A549 (cell line): Measurements from ENCODE around the gene SIVA1. TPM values are rescaled to one million over a fixed set of nuclear protein-coding genes. Genes with fewer than 3 reads are reported as not detected.

Experiments used
- ATAC-seq, 2 experiments: fragments of 200-7000 bp in 1 of 2; fragments of >200 bp in 1 of 2; cut with Nextera tagmentation in 1 of 2; cut with Tn5 transposase in 1 of 2; 3 replicates each; pipeline versions ENCODE4 v1.8.0 to v1.9.1; 2018 to 2020; ENCODE audit warnings: mild to moderate bottlenecking in 1 of 2, moderate library complexity in 1 of 2
- CTCF ChIA-PET: fragments of 300-600 bp; sonication (Branson Sonifier 250); formaldehyde crosslinking; extraction: SDS; loops from one replicate; lab custom pipeline; 2021; ENCODE audit warnings: antibody characterized with exemption, inconsistent platforms; lab: Yijun Ruan, JAX
- POLR2A ChIA-PET: fragments of 350-600 bp; formaldehyde crosslinking; extraction: SDS; loops from one replicate; lab custom pipeline; 2021; ENCODE audit warnings: antibody characterized with exemption, inconsistent platforms; lab: Yijun Ruan, JAX
- DNase-seq, 2 experiments: peaks; one replicate each; pipeline versions ENCODE4 v3.0.0 to v3.0.0-alpha.2; 2011 to 2016; ENCODE audit warnings: low read depth in 1 of 2, low spot score in 1 of 2
- FAIRE-seq: peaks from 2 replicates; lab custom pipeline; 2011; peaks lifted over from hg19 to GRCh38; lab: Jason Lieb, UNC
- H3K27ac ChIP-seq, 2 experiments: fragments of >200 bp; sonication (Bioruptor Twin); formaldehyde crosslinking; 3 replicates each; pipeline ENCODE4 v1.5.1; 2016 to 2017
- H3K4me1 ChIP-seq: fragments of >200 bp; sonication (Bioruptor Twin); formaldehyde crosslinking; 3 replicates; pipeline ENCODE4 v1.6.1; 2016
- H3K4me2 ChIP-seq: fragments of >200 bp; sonication (Bioruptor Twin); formaldehyde crosslinking; 3 replicates; pipeline ENCODE4 v1.6.1; 2016
- H3K4me3 ChIP-seq: fragments of >200 bp; sonication (Bioruptor Twin); formaldehyde crosslinking; 3 replicates; pipeline ENCODE4 v1.5.1; 2016
- H3K9me3 ChIP-seq: fragments of >200 bp; sonication (Bioruptor Twin); formaldehyde crosslinking; 3 replicates; pipeline ENCODE4 v1.6.1; 2016
- BHLHE40 ChIP-seq: IDR thresholded peaks from 2 replicates; pipeline ENCODE4 v1.6.1; 2012; ENCODE audit warnings: low read depth, low read length, inconsistent platforms
- CBX2 ChIP-seq: fragments of 200-600 bp; sonication (generic); IDR thresholded peaks from 2 replicates; pipeline ENCODE4 v1.6.1; 2016; ENCODE audit warnings: low read depth, mild to moderate bottlenecking, borderline replicate concordance
- CEBPB ChIP-seq, 2 experiments: fragments of >200 bp in 1 of 2; sonication (Bioruptor Twin) in 1 of 2; formaldehyde crosslinking in 1 of 2; IDR thresholded peaks; 2 replicates each; pipeline ENCODE4 v1.6.1; 2012 to 2016
- EHF ChIP-seq: fragments of 250-450 bp; sonication (Bioruptor Pico); IDR thresholded peaks from 2 replicates; pipeline ENCODE4 v1.5.0; 2020; ENCODE audit warnings: mild to moderate bottlenecking
- EHMT2 ChIP-seq: fragments of 200-600 bp; sonication (generic); IDR thresholded peaks from 2 replicates; pipeline ENCODE4 v1.6.1; 2016; ENCODE audit warnings: antibody characterized with exemption, low read depth, mild to moderate bottlenecking, moderate library complexity
- ELK1 ChIP-seq: fragments of 150-350 bp; IDR thresholded peaks from 2 replicates; pipeline ENCODE4 v1.6.1; 2014; ENCODE audit warnings: low read depth, mild to moderate bottlenecking, low read length
- FOSL2 ChIP-seq, 2 experiments: fragments of 450-650 bp in 1 of 2; fragments of >200 bp in 1 of 2; sonication (Bioruptor Twin) in 1 of 2; formaldehyde crosslinking; IDR thresholded peaks; 2 replicates each; pipeline versions ENCODE4 v1.5.0 to v1.6.1; 2016 to 2020; ENCODE audit warnings: mild to moderate bottlenecking in 1 of 2, moderate library complexity in 1 of 2
- HDAC2 ChIP-seq: fragments of 200-600 bp; sonication (generic); IDR thresholded peaks from 2 replicates; pipeline ENCODE4 v1.6.1; 2016
- HEYL ChIP-seq: fragments of 250-450 bp; sonication (Bioruptor Pico); IDR thresholded peaks from 2 replicates; pipeline ENCODE4 v1.8.0; 2021; ENCODE audit warnings: mild to moderate bottlenecking, moderate library complexity
- JUN ChIP-seq, 2 experiments: fragments of >200 bp; sonication (Bioruptor Twin); formaldehyde crosslinking; IDR thresholded peaks; 2 replicates in 1 of 2; 3 replicates in 1 of 2; pipeline ENCODE4 v1.6.1; 2016 to 2017
- JUNB ChIP-seq: fragments of >200 bp; sonication (Bioruptor Twin); formaldehyde crosslinking; IDR thresholded peaks from 2 replicates; pipeline ENCODE4 v1.6.1; 2016
- KDM5A ChIP-seq: fragments of 200-600 bp; sonication (generic); IDR thresholded peaks from 2 replicates; pipeline ENCODE4 v1.6.1; 2016; ENCODE audit warnings: antibody characterized with exemption, mild to moderate bottlenecking
- MAFK ChIP-seq: fragments of 450-650 bp; IDR thresholded peaks from 2 replicates; pipeline ENCODE4 v1.6.1; 2014; ENCODE audit not compliant: partially characterized antibody
- MAZ ChIP-seq: fragments of 150-350 bp; IDR thresholded peaks from 2 replicates; pipeline ENCODE4 v1.6.1; 2014; ENCODE audit warnings: antibody characterized with exemption, low read depth, low read length, borderline replicate concordance
- PBX3 ChIP-seq: IDR thresholded peaks from 2 replicates; pipeline ENCODE4 v1.6.1; 2012
- POLR2A ChIP-seq: IDR thresholded peaks from 2 replicates; pipeline ENCODE4 v1.6.1; 2012; ENCODE audit warnings: mild to moderate bottlenecking, low read length
- RARB ChIP-seq: fragments of 250-450 bp; sonication (Bioruptor Pico); IDR thresholded peaks from 2 replicates; pipeline ENCODE4 v1.8.0; 2021; ENCODE audit warnings: mild to moderate bottlenecking, moderate library complexity
- RNF2 ChIP-seq: fragments of 200-600 bp; sonication (generic); IDR thresholded peaks from 2 replicates; pipeline ENCODE4 v1.6.1; 2016; ENCODE audit warnings: low read depth, mild to moderate bottlenecking, antibody characterized with exemption, moderate library complexity, borderline replicate concordance
- ZC3H11A ChIP-seq: fragments of 450-650 bp; IDR thresholded peaks from 2 replicates; pipeline ENCODE4 v1.6.1; 2014; ENCODE audit warnings: antibody characterized with exemption, mild to moderate bottlenecking
- ZFP36 ChIP-seq: fragments of 450-650 bp; IDR thresholded peaks from 2 replicates; pipeline ENCODE4 v1.6.1; 2014; ENCODE audit warnings: borderline replicate concordance; ENCODE audit not compliant: partially characterized antibody
- ZSCAN20 ChIP-seq: fragments of 250-450 bp; sonication (Bioruptor Pico); IDR thresholded peaks from 2 replicates; pipeline ENCODE4 v1.8.0; 2022; ENCODE audit warnings: mild to moderate bottlenecking, moderate library complexity
- WGBS: methylation state at CpG from one replicate; pipeline ENCODE4 v1.1.6; 2017; ENCODE audit errors: missing lambda C conversion rate; 5-methylcytosine and 5-hydroxymethylcytosine counted together
- polyA plus RNA-seq, 4 experiments: library from polyadenylated mRNA; depleted of rRNA in 3 of 4; stranded (reverse); fragments of >200 nt; fragmentation: RNase III in 1 of 4; extraction: RNeasy Plus Mini Kit Qiagen cat#74134 plus additional on column Dnase treatment in 1 of 4; gene quantifications; 2 replicates in 3 of 4; 3 replicates in 1 of 4; pipeline ENCODE4 v1.2.3, GENCODE V29; 2011 to 2017
- TF ChIP-seq, protein P1 (sequence below): IDR thresholded peaks from 2 replicates; pipeline ENCODE4 v1.6.1; 2012; ENCODE audit warnings: low read depth, borderline replicate concordance
- TF ChIP-seq, protein P2 (sequence below): fragments of >200 bp; sonication (Bioruptor Twin); formaldehyde crosslinking; IDR thresholded peaks from 2 replicates; pipeline ENCODE4 v1.6.1; 2016
- TF ChIP-seq, protein P3 (sequence below): IDR thresholded peaks from 2 replicates; pipeline ENCODE4 v1.6.1; 2012

SIVA1 gene
- polyA plus RNA-seq, 2 of the 4 experiments (the other 2 are of a cell fraction), result 90.0 to 169 TPM

DNA sequence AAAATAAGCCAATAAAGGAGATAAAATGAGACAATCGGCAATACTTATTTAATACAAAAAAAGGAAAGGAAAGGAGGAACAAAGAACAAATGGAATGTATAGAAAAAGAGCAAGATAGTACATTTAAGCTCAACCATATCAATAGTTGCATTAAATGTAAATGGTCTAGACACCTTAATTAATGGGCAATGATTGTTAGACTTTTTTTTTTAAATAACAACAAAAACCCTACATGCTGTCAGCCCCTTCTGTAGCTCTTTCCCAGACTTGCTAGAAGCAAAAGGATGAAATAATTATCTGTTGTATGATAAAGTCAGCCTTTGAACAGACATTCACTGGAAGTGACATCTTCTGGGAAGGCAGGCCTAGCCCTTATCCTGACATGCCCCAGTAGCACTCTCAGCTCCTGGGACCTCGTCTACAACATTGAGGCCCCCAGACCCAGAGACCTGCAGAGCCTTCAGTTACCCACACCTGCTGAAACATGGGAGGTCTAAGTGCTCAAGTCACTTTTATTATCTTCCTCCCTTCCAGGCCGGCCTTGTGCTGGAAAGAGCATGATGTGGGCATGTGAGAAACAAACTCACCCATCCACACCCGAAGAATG, 13.4 kb downstream of the SIVA1 start:
- H3K4me3 ChIP-seq, result no peak overlapping the region
- POLR2A ChIA-PET, result no interaction called here
- no peaks in the 10 kb centered on the region; the same call in 2 of the 3 replicates for H3K9me3 ChIP-seq
- FAIRE-seq (no peak), DNase-seq (no peak), ATAC-seq (no peak)
- no peak overlapping the region for H3K27ac ChIP-seq
- CTCF ChIA-PET, result interaction anchor here (0.6 to 9.3 kb wide), 7 partner anchors 13 to 246 kb away, joined by 3 to 88 read pairs (median 4); partner anchors contain the start of genes ADSS1 and ZBTB42
- TF ChIP-seq PBX3 (no peak), KDM5A (no peak), CEBPB (IDR thresholded peaks at IDR 0.05) (no peak), BHLHE40 (no peak), EHF (no peak)
- TF ChIP-seq, protein P1, sequence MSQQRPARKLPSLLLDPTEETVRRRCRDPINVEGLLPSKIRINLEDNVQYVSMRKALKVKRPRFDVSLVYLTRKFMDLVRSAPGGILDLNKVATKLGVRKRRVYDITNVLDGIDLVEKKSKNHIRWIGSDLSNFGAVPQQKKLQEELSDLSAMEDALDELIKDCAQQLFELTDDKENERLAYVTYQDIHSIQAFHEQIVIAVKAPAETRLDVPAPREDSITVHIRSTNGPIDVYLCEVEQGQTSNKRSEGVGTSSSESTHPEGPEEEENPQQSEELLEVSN, result no peak
- peaks cover 14% of the 10 kb centered on the region for H3K4me1 ChIP-seq
- no peak overlapping the region for H3K4me2 ChIP-seq
- whole genome bisulfite sequencing, result 90% methylated on average over 4 of the region's 4 CpGs

DNA sequence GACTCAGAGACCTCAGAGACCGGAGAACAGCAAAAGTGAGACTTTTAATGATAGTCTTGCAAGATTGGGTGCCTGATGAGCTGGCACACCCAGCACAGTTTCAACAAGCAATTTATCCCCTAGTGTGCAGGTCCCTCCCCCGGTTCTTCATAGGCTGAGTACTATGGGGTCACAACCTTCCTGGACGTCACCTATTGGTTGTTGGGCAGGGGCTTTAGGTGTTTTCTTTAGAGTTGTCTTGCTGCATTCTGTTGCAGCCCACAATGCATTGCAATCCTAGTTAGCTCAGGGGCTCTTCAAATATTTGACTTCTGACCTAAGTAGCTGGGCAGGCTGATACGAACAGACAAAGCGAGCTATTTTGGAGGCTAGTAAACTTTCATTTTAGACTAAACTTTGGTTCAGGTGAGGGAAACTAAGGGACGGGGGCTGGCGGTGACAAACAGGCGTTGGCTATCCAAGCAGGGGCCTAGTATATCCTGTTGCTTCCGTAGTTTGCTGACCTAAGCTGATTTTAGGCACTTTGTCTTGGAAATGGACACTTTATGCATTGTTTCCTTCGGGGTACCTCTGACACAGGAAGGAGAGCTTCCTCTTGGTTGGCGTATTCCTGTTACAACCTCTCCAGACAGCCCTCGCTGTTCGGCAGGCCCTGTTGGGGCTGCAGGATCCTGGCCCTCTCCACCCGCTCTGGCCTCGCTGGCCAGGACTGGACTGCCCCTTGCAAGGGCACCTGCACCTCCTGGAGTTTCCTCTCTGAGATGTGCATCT, 14.1 kb downstream of the SIVA1 start:
- no peak overlapping the region for H3K4me2 ChIP-seq
- no peak for DNase-seq
- peaks cover 2% of the 10 kb centered on the region; the same call in 1 of the 3 replicates for H3K9me3 ChIP-seq
- no peak for ATAC-seq
- FAIRE-seq, result no peak
- TF ChIP-seq ZC3H11A (no peak), MAFK (peak; percentile 86)
- no peak overlapping the region for H3K27ac ChIP-seq
- H3K4me3 ChIP-seq, result no peak overlapping the region
- ChIA-PET CTCF (interaction anchor here (0.9 to 9.3 kb wide), 7 partner anchors 8 to 59 kb away, joined by 3 to 88 read pairs (median 6); partner anchors contain the start of gene ADSS1), POLR2A (no interaction called here)
- H3K4me1 ChIP-seq, result peaks cover 14% of the 10 kb centered on the region
- WGBS, result 89% methylated on average over 15 of the region's 15 CpGs

- DNase-seq, result no peak
- TF ChIP-seq HEYL (CRISPR knock-in tag) (no peak), ELK1 (no peak), EHMT2 (no peak), RARB (CRISPR knock-in tag) (no peak), MAZ (no peak), JUNB (no peak), CBX2 (no peak), RNF2 (no peak), JUN (IDR thresholded peaks at IDR 0.05) (no peak), ZFP36 (no peak), FOSL2 (IDR thresholded peaks at IDR 0.05) (no peak), FOSL2 (CRISPR knock-in tag; IDR thresholded peaks at IDR 0.05) (no peak), POLR2A (no peak), HDAC2 (no peak), ZSCAN20 (CRISPR knock-in tag) (no peak)
- TF ChIP-seq, protein P2, sequence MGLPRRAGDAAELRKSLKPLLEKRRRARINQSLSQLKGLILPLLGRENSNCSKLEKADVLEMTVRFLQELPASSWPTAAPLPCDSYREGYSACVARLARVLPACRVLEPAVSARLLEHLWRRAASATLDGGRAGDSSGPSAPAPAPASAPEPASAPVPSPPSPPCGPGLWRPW, result no peak
- TF ChIP-seq, protein P3, sequence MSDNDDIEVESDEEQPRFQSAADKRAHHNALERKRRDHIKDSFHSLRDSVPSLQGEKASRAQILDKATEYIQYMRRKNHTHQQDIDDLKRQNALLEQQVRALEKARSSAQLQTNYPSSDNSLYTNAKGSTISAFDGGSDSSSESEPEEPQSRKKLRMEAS, result no peak
- TF ChIP-seq, protein P1, result no peak
Measured at GRCh38 chr14:104767634-104767918, 14.6 kb downstream of the SIVA1 start.

More at GRCh38 chr14:104767634-104767918, 14.6 kb downstream of the SIVA1 start:
- ChIA-PET CTCF (interaction anchor here (0.5 to 9.3 kb wide), 23 partner anchors 9 to 1905 kb away, joined by 3 to 88 read pairs (median 6); partner anchors contain the start of genes ADSS1 and SIVA1), POLR2A (no interaction called here)
- H3K4me3 ChIP-seq, result no peak overlapping the region
- FAIRE-seq (no peak), ATAC-seq (no peak)
- no peak overlapping the region for H3K27ac ChIP-seq
- WGBS, result 65% methylated on average over 5 of the region's 5 CpGs
- peaks cover 2% of the 10 kb centered on the region; the same call in 1 of the 3 replicates for H3K9me3 ChIP-seq
- H3K4me1 ChIP-seq, result peaks cover 14% of the 10 kb centered on the region
- H3K4me2 ChIP-seq, result no peak overlapping the region
